AG10803 (cell line): ENCODE measurements around the gene TNFAIP6.
"Not testable (repeated sequence)": the region's sequence is repeated elsewhere in the genome, so short reads cannot be mapped to it uniquely, and the experiment has no call there.

Experiments used
- DNase-seq: peaks from one replicate; pipeline ENCODE4 v3.0.0; 2010; ENCODE audit warnings: low read depth
- H3K4me3 ChIP-seq: 2 replicates; pipeline ENCODE4 v1.5.1; 2011; ENCODE audit warnings: mild to moderate bottlenecking, low read length, control low read depth
- TF ChIP-seq, protein P1 (sequence below): conservative IDR thresholded peaks from 2 replicates; pipeline ENCODE4 v1.5.1; 2011; ENCODE audit warnings: mild to moderate bottlenecking, low read length, control low read depth, inconsistent platforms

The TNFAIP6 gene

GRCh38 chr2:151405376-151405775, 48.0 kb downstream of the TNFAIP6 start:
- TF ChIP-seq, protein P1, sequence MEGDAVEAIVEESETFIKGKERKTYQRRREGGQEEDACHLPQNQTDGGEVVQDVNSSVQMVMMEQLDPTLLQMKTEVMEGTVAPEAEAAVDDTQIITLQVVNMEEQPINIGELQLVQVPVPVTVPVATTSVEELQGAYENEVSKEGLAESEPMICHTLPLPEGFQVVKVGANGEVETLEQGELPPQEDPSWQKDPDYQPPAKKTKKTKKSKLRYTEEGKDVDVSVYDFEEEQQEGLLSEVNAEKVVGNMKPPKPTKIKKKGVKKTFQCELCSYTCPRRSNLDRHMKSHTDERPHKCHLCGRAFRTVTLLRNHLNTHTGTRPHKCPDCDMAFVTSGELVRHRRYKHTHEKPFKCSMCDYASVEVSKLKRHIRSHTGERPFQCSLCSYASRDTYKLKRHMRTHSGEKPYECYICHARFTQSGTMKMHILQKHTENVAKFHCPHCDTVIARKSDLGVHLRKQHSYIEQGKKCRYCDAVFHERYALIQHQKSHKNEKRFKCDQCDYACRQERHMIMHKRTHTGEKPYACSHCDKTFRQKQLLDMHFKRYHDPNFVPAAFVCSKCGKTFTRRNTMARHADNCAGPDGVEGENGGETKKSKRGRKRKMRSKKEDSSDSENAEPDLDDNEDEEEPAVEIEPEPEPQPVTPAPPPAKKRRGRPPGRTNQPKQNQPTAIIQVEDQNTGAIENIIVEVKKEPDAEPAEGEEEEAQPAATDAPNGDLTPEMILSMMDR: no peak
- no peak overlapping the region for H3K4me3 ChIP-seq
- DNase-seq: no peak

GRCh38 chr2:151407281-151407680, 49.9 kb downstream of the TNFAIP6 start:
- no peak for DNase-seq
- TF ChIP-seq, protein P1: no peak
- H3K4me3 ChIP-seq: no peak overlapping the region

- TF ChIP-seq, protein P1: no peak
- DNase-seq: no peak
- peak overlapping the region; percentile 98 for H3K4me3 ChIP-seq
These were observed 51.6 kb downstream of the TNFAIP6 start for GRCh38 chr2:151408788-151409600.

DNA sequence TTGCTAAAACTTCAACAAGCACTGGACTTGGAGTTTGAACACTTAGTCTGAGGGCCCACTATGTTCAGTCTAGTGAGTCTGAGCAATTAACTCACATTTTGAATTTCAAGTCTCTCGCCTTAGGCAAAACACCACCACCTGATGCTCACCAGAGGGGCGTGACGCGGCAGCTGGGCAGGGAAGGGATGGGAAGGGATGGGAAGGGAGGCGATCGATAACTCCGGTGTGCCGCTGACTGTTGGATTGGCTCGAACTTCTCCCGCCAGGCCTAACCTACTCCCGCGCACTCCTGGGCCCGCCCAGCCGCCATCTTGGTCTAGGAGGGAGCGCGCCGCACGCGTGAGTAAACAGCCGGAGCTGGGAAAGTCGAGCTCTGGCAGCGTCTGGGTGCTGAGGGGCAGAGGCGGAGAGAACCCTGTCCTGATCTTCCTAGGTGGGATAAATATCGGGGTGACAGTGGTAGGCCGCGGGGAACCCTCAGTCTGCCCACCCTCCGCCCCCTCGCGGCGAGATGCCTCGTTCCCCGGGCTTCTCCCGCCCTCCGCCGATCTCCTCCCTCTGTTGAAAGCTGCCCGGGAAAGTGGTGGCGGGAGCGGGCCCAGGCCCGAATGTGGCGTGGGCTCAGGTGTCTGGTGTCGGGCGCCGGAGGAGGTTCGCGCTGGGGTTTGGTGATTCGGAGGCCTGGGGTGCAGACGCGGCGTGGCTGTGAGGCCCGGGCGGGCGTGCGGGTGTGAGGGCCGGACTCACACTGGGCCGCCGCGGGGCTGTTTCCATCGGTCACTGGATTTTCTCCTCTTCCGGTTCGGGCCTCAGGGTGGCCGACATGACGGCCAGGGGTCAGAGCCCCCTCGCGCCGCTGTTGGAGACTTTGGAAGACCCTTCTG, 52.5 kb downstream of the TNFAIP6 start, which contains the start of gene RIF1:
Gene RIF1 (plus strand): TSS at position 302 of the 884 bp plus-strand sequence. CDS start 522 bp downstream, at position 824.
- peak; percentile 92 for DNase-seq
- H3K4me3 ChIP-seq: peak within 1 kb of the TSS; percentile 98
- TF ChIP-seq, protein P1: peak; percentile 69

DNA sequence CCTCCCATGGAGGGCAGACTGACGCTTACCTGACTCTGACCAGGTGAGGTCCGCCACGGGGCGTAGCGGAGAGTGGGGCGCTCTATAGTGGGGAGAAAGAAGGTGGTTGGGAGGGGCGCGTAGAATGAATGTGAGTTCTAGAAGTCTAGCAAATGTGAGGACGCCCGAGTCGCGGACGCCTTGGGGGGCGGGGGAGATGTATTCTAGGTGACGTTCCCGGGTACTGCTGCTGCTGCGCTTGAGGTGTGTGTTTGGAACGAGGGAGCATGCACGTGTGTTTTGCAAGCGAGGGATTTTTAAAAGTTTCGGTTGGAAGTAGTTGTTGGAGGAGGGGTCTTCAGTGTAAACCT, 53.1 kb downstream of the TNFAIP6 start:
- TF ChIP-seq, protein P1: no peak
- peak overlapping the region; percentile 98 for H3K4me3 ChIP-seq
- DNase-seq: no peak

GRCh38 chr2:151417650-151418049, 60.3 kb downstream of the TNFAIP6 start:
- no peak for DNase-seq
- H3K4me3 ChIP-seq: no peak overlapping the region
- TF ChIP-seq, protein P1: no peak

- DNase-seq, H3K4me3 ChIP-seq: not testable (repeated sequence)
These were observed 64.3 kb downstream of the TNFAIP6 start for GRCh38 chr2:151421681-151422080.
